GM12878 (cell line): Measurements from ENCODE around the gene GRK6. TPM values are rescaled to one million over a fixed set of nuclear protein-coding genes. Genes with fewer than 3 reads are reported as not detected.

Source experiments
- ATAC-seq: fragments of 200-7000 bp; cut with Tn5 transposase; 3 replicates; pipeline ENCODE4 v1.9.1; 2020; ENCODE audit warnings: mild to moderate bottlenecking, moderate library complexity
- BruUV-seq: library from RNA; stranded (reverse); fragments of 400-500 nt; replicated peaks from 2 replicates; lab custom pipeline; 2021; lab: Mats Ljungman, UMichigan
- CTCF ChIA-PET: fragments of 300-600 bp; sonication (Branson Sonifier 250); formaldehyde crosslinking; extraction: SDS; loops from one replicate; lab custom pipeline; 2021; ENCODE audit warnings: inconsistent platforms; lab: Yijun Ruan, JAX
- POLR2A ChIA-PET: fragments of 350-600 bp; formaldehyde crosslinking; extraction: SDS; loops from one replicate; lab custom pipeline; 2021; ENCODE audit warnings: inconsistent platforms; lab: Charles Lee
- RAD21 ChIA-PET: fragments of 300-600 bp; sonication (Branson Sonifier 250); formaldehyde crosslinking; loops from one replicate; lab custom pipeline; 2023; ENCODE audit warnings: antibody characterized with exemption; ENCODE audit not compliant: unreplicated experiment; lab: Charles Lee
- SMC1A ChIA-PET: fragments of 300-600 bp; sonication (Branson Sonifier 250); formaldehyde crosslinking; loops from one replicate; lab custom pipeline; 2023; ENCODE audit not compliant: unreplicated experiment, uncharacterized antibody; lab: Charles Lee
- DNase-seq: peaks from one replicate; pipeline ENCODE4 v3.0.0-alpha.2; 2011; ENCODE audit warnings: low read depth, low spot score
- FAIRE-seq: peaks from 3 replicates; lab custom pipeline; 2011; peaks lifted over from hg19 to GRCh38; lab: Jason Lieb, UNC
- H2AFZ ChIP-seq: 2 replicates; pipeline ENCODE4 v1.6.0; 2011; ENCODE audit warnings: low read depth, low read length, control low read depth; ENCODE audit not compliant: control insufficient read depth
- H3K27ac ChIP-seq: 2 replicates; pipeline ENCODE4 v1.5.1; 2011; ENCODE audit warnings: control low read depth; ENCODE audit not compliant: control insufficient read depth, insufficient read depth
- H3K27me3 ChIP-seq, 2 experiments: replicated peaks in 1 of 2; 2 replicates each; pipeline versions ENCODE4 v1.6.0 to v1.6.1; 2011; ENCODE audit warnings: low read length in 1 of 2; ENCODE audit not compliant: control insufficient read depth in 2 of 2, insufficient read depth in 2 of 2
- H3K36me3 ChIP-seq, 2 experiments: 2 replicates each; pipeline ENCODE4 v1.5.1; 2011; ENCODE audit warnings: low read length in 1 of 2; ENCODE audit not compliant: control insufficient read depth in 2 of 2, insufficient read depth in 2 of 2
- H3K4me1 ChIP-seq: 2 replicates; pipeline ENCODE4 v1.6.1; 2011; ENCODE audit warnings: mild to moderate bottlenecking, low read length, moderate library complexity, mixed read lengths; ENCODE audit not compliant: control insufficient read depth, insufficient read depth
- H3K4me2 ChIP-seq: 2 replicates; pipeline ENCODE4 v1.6.0; 2011; ENCODE audit warnings: control low read depth; ENCODE audit not compliant: control insufficient read depth, insufficient read depth
- H3K4me3 ChIP-seq: fragments of 200-600 bp; sonication (generic); 2 replicates; pipeline ENCODE4 v1.5.1; 2016
- H3K79me2 ChIP-seq: 2 replicates; pipeline ENCODE4 v1.6.0; 2011; ENCODE audit warnings: low read length; ENCODE audit not compliant: control insufficient read depth, insufficient read depth
- H3K9ac ChIP-seq: 2 replicates; pipeline ENCODE4 v1.8.0; 2011; ENCODE audit warnings: low read length, control low read depth, mixed read lengths; ENCODE audit not compliant: control insufficient read depth, insufficient read depth
- H3K9me3 ChIP-seq: replicated peaks from 3 replicates; pipeline ENCODE4 v1.5.1; 2011; ENCODE audit warnings: mild to moderate bottlenecking, low read length; ENCODE audit not compliant: control insufficient read depth, insufficient read depth
- H4K20me1 ChIP-seq: 2 replicates; pipeline ENCODE4 v1.6.0; 2011; ENCODE audit not compliant: control insufficient read depth, insufficient read depth
- MEF2B ChIP-seq: fragments of 450-650 bp; IDR thresholded peaks from 2 replicates; pipeline ENCODE4 v1.6.1; 2018; ENCODE audit warnings: mild to moderate bottlenecking, moderate library complexity; ENCODE audit not compliant: partially characterized antibody, poor library complexity, severe bottlenecking
- POU2F2 ChIP-seq: IDR thresholded peaks from 3 replicates; pipeline ENCODE4 v1.6.1; 2011; ENCODE audit warnings: low read depth, mild to moderate bottlenecking, low read length, borderline replicate concordance
- SPI1 ChIP-seq: IDR thresholded peaks from 2 replicates; pipeline ENCODE4 v1.6.1; 2011; ENCODE audit warnings: low read depth, mild to moderate bottlenecking, low read length, moderate library complexity, borderline replicate concordance; ENCODE audit not compliant: insufficient read depth
- TCF3 ChIP-seq: IDR thresholded peaks from 2 replicates; pipeline ENCODE4 v1.6.1; 2012; ENCODE audit warnings: low read depth, mild to moderate bottlenecking, low read length, borderline replicate concordance; ENCODE audit not compliant: insufficient read depth
- ZNF24 ChIP-seq: fragments of 450-650 bp; IDR thresholded peaks from 2 replicates; pipeline ENCODE4 v1.6.1; 2017; ENCODE audit warnings: antibody characterized with exemption, mild to moderate bottlenecking
- WGBS: methylation state at CpG from one replicate; pipeline ENCODE4 v1.1.6; 2016; ENCODE audit warnings: low lambda C conversion rate; ENCODE audit not compliant: insufficient replicate concordance, insufficient coverage; ENCODE audit errors: missing lambda C conversion rate; 5-methylcytosine and 5-hydroxymethylcytosine counted together
- in situ Hi-C: fragments of 300-500 bp; cut with MboI; formaldehyde crosslinking; loops from 9 replicates; pipeline ENCODE4 v1.14.3; 2018; ENCODE audit warnings: mixed read lengths
- intact Hi-C: fragments of 100-400 bp; cut with micrococcal nuclease; formaldehyde crosslinking; loops from one replicate; pipeline ENCODE4 v1.14.2; 2022; ENCODE audit not compliant: unreplicated experiment
- polyA plus RNA-seq, 11 experiments: library from polyadenylated mRNA; depleted of rRNA in 4 of 11; unstranded in 6 of 11; stranded (reverse) in 5 of 11; fragments of >200 nt; fragmentation: Nextera tagmentation in 4 of 11; fragmentation: Illumina TruSeq in 1 of 11; extraction: Ambion mirVana in 4 of 11; extraction: Trizol in 1 of 11; gene quantifications; 1 replicate in 1 of 11; 2 replicates in 10 of 11; pipeline versions ENCODE4 v1.2.1 to v1.2.3, GENCODE V29; 2011 to 2016; ENCODE audit warnings: inconsistent platforms in 2 of 11, missing spikeins in 2 of 11, low read depth in 1 of 11
- total RNA-seq, 4 experiments: library from RNA; depleted of rRNA in 3 of 4; stranded (reverse); fragments of >200 nt in 3 of 4; fragmentation: Illumina TruSeq in 1 of 4; extraction: Trizol in 1 of 4; gene quantifications; 2 replicates each; pipeline versions ENCODE4 v1.2.1 to v1.2.3, GENCODE V29; 2013 to 2021
- TF ChIP-seq, protein P1 (sequence below): IDR thresholded peaks from 2 replicates; pipeline ENCODE4 v1.6.1; 2011; ENCODE audit warnings: borderline replicate concordance, low read depth, mild to moderate bottlenecking, moderate library complexity, low read length; ENCODE audit not compliant: insufficient read depth, poor library complexity, severe bottlenecking
- TF ChIP-seq, protein P2 (sequence below): IDR thresholded peaks from 2 replicates; pipeline ENCODE4 v1.6.1; 2012; ENCODE audit warnings: low read depth, low read length, improper control_type of control experiment

The GRK6 gene
- total and polyA plus RNA-seq, 10 of the 15 experiments (the other 5 are each of a cell fraction or from before 2014, with no cell fraction given): 0.79 to 124 (median 41.6) TPM

DNA sequence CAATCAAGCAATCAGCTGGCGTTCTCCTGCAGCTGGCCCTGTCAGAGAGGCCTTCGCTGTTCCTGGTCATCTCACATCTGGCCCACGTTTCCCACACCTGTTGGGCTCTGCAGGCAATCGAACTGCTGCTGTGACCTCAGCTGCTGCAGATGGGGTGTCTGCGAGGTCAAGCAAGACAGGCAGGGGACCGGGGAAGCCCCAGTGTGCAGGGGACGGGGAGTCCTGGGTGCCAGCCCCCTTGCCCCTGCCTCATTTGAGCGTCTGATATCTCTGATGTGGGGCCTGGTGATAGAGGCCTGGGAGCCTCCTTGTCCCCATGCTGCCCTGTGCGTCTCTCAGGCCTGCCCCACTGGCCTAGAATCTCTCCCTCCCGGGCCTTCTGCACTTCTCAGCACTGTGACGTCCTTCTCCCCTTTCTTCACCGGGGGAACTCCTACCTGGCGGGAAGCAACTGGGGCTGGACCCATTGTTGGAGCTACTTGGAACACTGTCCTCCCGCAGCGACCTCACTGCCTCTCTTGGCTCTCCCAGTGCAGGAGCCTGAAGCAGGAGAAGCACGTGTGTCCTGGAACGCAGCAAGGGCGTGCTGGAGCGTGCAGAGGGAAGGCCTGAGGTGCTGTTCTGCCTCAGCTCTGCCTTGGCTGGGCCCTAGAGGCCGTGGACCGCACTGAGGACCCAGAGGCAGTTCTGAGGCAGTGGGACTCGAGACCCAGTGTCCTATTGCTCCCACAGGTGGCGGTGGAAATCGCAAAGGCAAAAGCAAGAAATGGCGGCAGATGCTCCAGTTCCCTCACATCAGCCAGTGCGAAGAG is 3.9 kb downstream of the GRK6 start (continued):
- TF ChIP-seq, protein P1, sequence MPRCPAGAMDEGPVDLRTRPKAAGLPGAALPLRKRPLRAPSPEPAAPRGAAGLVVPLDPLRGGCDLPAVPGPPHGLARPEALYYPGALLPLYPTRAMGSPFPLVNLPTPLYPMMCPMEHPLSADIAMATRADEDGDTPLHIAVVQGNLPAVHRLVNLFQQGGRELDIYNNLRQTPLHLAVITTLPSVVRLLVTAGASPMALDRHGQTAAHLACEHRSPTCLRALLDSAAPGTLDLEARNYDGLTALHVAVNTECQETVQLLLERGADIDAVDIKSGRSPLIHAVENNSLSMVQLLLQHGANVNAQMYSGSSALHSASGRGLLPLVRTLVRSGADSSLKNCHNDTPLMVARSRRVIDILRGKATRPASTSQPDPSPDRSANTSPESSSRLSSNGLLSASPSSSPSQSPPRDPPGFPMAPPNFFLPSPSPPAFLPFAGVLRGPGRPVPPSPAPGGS: no peak
- no peak for TF ChIP-seq POU2F2
- no peak for TF ChIP-seq MEF2B
- no peak for TF ChIP-seq ZNF24
- peak; percentile 90 for TF ChIP-seq TCF3

DNA sequence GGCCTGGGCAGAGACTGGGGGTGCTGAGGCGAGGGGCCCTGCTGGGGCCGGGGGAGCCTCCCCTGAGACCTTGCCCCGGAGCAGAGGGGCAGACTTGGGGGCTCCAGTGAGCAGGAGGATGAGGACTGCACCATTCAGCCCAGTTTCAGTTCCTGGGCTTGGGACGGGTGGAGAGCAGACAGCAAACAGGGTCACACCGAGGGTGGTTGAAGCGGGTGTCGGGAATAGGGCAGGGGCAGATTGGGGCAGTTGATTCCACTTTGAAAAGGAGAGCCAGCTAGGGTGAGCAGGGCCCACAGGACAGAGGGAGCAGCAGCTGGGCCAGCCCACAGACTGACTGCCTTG is 4.5 kb downstream of the GRK6 start:
- RAD21 ChIA-PET: interaction anchor here (0.6 to 11.0 kb wide), 9 partner anchors 9 to 121 kb away, joined by 3 to 288 read pairs (median 7); partner anchors contain the start of gene PRR7
- Histone ChIP-seq H3K4me2 (peak overlapping the region; percentile 65), H3K27me3 (no peaks in the 10 kb centered on the region), H3K27ac (peak overlapping the region; percentile 94), H3K9ac (peak overlapping the region; percentile 93), H3K36me3 (peaks cover 29 to 34% of the 10 kb centered on the region in 2 experiments; a peak in 3 of 4 replicates), H3K4me3 (peak overlapping the region; percentile 83; the same call in 1 of the 2 replicates), H4K20me1 (no peaks in the 10 kb centered on the region), H3K4me1 (peaks cover 49% of the 10 kb centered on the region), H2AFZ (no peak overlapping the region), H3K79me2 (peaks cover 58% of the 10 kb centered on the region), H3K9me3 (no peaks in the 10 kb centered on the region)
- DNase-seq (no peak), ATAC-seq (peak; percentile 0; the same call in 2 of the 3 replicates), FAIRE-seq (no peak)
- intact Hi-C loops (loop anchor here (2.0 kb wide), 1 partner anchor 18 kb away; no protein-coding TSS in a partner anchor), in situ Hi-C loops (no loop called here)
- TF ChIP-seq, protein P2, sequence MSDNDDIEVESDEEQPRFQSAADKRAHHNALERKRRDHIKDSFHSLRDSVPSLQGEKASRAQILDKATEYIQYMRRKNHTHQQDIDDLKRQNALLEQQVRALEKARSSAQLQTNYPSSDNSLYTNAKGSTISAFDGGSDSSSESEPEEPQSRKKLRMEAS: no peak
- TF ChIP-seq SPI1: peak; percentile 29; the same call in 1 of the 2 replicates
- POLR2A ChIA-PET: interaction anchor here (0.9 to 13.4 kb wide), 9 partner anchors 9 to 168 kb away, joined by 3 to 358 read pairs (median 5); partner anchors contain the start of genes F12, PFN3 and PRR7
- 7% methylated on average over 7 of the region's 7 CpGs for WGBS
- no TSS peak for BruUV-seq
- SMC1A ChIA-PET: interaction anchor here (1.2 to 7.2 kb wide), 9 partner anchors 9 to 41 kb away, joined by 3 to 73 read pairs (median 21); partner anchors contain the start of gene PRR7
- CTCF ChIA-PET: interaction anchor here (1.1 to 13.2 kb wide), 8 partner anchors 16 to 71 kb away, joined by 3 to 188 read pairs (median 10); partner anchors contain the start of genes PFN3 and PRR7
